Activated CD4-positive, alpha-beta T cell treated with anti-CD3 and anti-CD28 coated beads for 1 hour (primary cell): ENCODE results near the gene SLC41A3.
"Not testable (repeated sequence)": the region's sequence is repeated elsewhere in the genome, so short reads cannot be mapped to it uniquely, and the experiment has no call there.

Experiments
- DNase-seq: peaks from one replicate; pipeline ENCODE4 v3.0.0-alpha.2; 2020

Gene SLC41A3

GRCh38 chr3:126080970-126081369 is 3.0 kb downstream of the SLC41A3 start:
- no peak for DNase-seq

GRCh38 chr3:126078866-126079265 is 5.1 kb downstream of the SLC41A3 start:
- DNase-seq = no peak

GRCh38 chr3:126077754-126078153 is 6.2 kb downstream of the SLC41A3 start:
- DNase-seq = no peak

- DNase-seq = no peak
Measured at GRCh38 chr3:126076140-126076539, 7.8 kb downstream of the SLC41A3 start.

- no peak for DNase-seq
Measured at GRCh38 chr3:126070146-126070545, 13.8 kb downstream of the SLC41A3 start.

- no peak for DNase-seq
Measured at GRCh38 chr3:126067959-126068358, 16.0 kb downstream of the SLC41A3 start.

GRCh38 chr3:126066676-126067075 is 17.2 kb downstream of the SLC41A3 start:
- not testable (repeated sequence) for DNase-seq

GRCh38 chr3:126065876-126066275 is 18.0 kb downstream of the SLC41A3 start:
- DNase-seq = no peak

- no peak for DNase-seq
Measured at GRCh38 chr3:126064627-126065258, 19.2 kb downstream of the SLC41A3 start.

- DNase-seq = no peak
Measured at GRCh38 chr3:126063358-126063965, 20.5 kb downstream of the SLC41A3 start.

- DNase-seq = no peak
Measured at GRCh38 chr3:126061301-126062032, 22.5 kb downstream of the SLC41A3 start.

- no peak for DNase-seq
Measured at GRCh38 chr3:126060613-126061145, 23.2 kb downstream of the SLC41A3 start.

GRCh38 chr3:126058666-126059065 is 25.3 kb downstream of the SLC41A3 start:
- no peak for DNase-seq

- DNase-seq = no peak
Measured at GRCh38 chr3:126057936-126058335, 26.0 kb downstream of the SLC41A3 start.

GRCh38 chr3:126057501-126057819 is 26.5 kb downstream of the SLC41A3 start:
- no peak for DNase-seq

- DNase-seq = no peak
Measured at GRCh38 chr3:126056681-126057500, 27.0 kb downstream of the SLC41A3 start.

- DNase-seq = no peak
Measured at GRCh38 chr3:126056088-126056487, 27.8 kb downstream of the SLC41A3 start.

- DNase-seq = no peak
Measured at GRCh38 chr3:126054870-126055269, 29.1 kb downstream of the SLC41A3 start.

- no peak for DNase-seq
Measured at GRCh38 chr3:126053949-126054569, 29.9 kb downstream of the SLC41A3 start.

GRCh38 chr3:126053513-126053912 is 30.4 kb downstream of the SLC41A3 start:
- DNase-seq = no peak

GRCh38 chr3:126052196-126053058 is 31.5 kb downstream of the SLC41A3 start:
- no peak for DNase-seq

- no peak for DNase-seq
Measured at GRCh38 chr3:126051741-126052140, 32.2 kb downstream of the SLC41A3 start.
